A673 (cell line): Measurements from ENCODE around the gene NPPB.

Experiments used
- EZH2 ChIP-seq: fragments of 200-600 bp; sonication (generic); IDR thresholded peaks from 2 replicates; pipeline ENCODE4 v1.6.1; 2017; ENCODE audit warnings: borderline replicate concordance, low read depth, mild to moderate bottlenecking, mixed read lengths, antibody characterized with exemption, low read length; ENCODE audit not compliant: poor library complexity, severe bottlenecking
- TF ChIP-seq, protein P1 (sequence below): fragments of 300-800, 200-600 bp; sonication (generic); conservative IDR thresholded peaks from 2 replicates; pipeline ENCODE4 v1.5.1; 2017; ENCODE audit warnings: low read depth, mild to moderate bottlenecking, antibody characterized with exemption, low read length, moderate library complexity, mixed read lengths

DNA sequence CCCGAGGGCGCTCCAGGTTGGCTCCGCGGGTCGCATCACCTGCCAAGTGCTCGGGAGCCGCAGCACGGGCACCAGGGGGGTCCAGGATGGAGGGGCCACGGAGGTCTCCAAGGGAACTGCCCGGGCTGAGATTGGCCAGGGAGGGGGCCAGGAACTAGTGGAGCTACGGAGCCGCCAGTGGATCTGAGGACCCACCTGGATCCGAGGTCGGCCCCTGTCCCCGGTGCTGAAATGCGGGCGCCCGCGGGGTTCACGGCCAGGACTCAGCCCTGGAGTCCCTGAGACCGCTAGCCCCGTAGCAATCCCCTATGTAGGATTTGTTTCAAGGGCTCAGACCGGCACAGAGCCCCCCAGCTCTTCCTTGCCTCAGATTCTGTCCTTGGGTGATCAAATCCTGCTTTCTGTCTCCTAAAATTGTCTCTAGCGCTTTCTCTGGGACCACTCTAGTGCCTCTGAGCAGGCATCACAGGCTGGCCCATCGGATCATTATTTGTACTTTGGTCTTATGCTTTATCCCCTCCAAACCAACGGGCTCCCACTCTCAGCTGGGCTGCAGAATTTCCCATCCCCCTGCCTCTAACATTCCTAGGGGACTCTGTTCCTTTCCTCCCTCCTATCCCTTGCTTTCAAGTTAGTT, 40.2 kb upstream of the NPPB start:
- TF ChIP-seq EZH2 = peak; percentile 84
- TF ChIP-seq, protein P1, sequence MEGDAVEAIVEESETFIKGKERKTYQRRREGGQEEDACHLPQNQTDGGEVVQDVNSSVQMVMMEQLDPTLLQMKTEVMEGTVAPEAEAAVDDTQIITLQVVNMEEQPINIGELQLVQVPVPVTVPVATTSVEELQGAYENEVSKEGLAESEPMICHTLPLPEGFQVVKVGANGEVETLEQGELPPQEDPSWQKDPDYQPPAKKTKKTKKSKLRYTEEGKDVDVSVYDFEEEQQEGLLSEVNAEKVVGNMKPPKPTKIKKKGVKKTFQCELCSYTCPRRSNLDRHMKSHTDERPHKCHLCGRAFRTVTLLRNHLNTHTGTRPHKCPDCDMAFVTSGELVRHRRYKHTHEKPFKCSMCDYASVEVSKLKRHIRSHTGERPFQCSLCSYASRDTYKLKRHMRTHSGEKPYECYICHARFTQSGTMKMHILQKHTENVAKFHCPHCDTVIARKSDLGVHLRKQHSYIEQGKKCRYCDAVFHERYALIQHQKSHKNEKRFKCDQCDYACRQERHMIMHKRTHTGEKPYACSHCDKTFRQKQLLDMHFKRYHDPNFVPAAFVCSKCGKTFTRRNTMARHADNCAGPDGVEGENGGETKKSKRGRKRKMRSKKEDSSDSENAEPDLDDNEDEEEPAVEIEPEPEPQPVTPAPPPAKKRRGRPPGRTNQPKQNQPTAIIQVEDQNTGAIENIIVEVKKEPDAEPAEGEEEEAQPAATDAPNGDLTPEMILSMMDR = no peak
